ENCODE measurements around the gene AKAP6. TPM values are rescaled to one million over a fixed set of nuclear protein-coding genes. Genes with fewer than 3 reads are reported as not detected.

AKAP6 gene
- total RNA-seq, 1 experiment from 2014 or later = 2.3 TPM

- no peaks in the 10 kb centered on the region for H3K4me1 ChIP-seq (ENCODE audit: low read length)
- no peaks in the 10 kb centered on the region for H3K36me3 ChIP-seq (ENCODE audit: insufficient read depth, low read length)
- no peaks in the 10 kb centered on the region for H3K79me2 ChIP-seq (ENCODE audit: low read length)
- H3K27ac ChIP-seq (ENCODE audit: low read length) = no peak overlapping the region
- H3K4me2 ChIP-seq (ENCODE audit: low read depth, low read length, poor library complexity, severe bottlenecking) = no peak overlapping the region
- H4K20me1 ChIP-seq (ENCODE audit: insufficient read depth, low read depth, low read length) = no peaks in the 10 kb centered on the region
- H3K9ac ChIP-seq (ENCODE audit: low read length) = no peak overlapping the region
- H3K4me3 ChIP-seq (ENCODE audit: low read length) = no peak overlapping the region
- H2AFZ ChIP-seq (ENCODE audit: low read length) = no peak overlapping the region
- no peak for DNase-seq
- no peaks in the 10 kb centered on the region for H3K27me3 ChIP-seq (ENCODE audit: low read length)
- no peaks in the 10 kb centered on the region for H3K9me3 ChIP-seq (ENCODE audit: low read length)
- H3K9me2 ChIP-seq (replicated peaks; ENCODE audit: insufficient read depth, low read length) = no peaks in the 10 kb centered on the region
Measured at GRCh38 chr14:32339188-32339587, 10.1 kb downstream of the AKAP6 start.

DNA sequence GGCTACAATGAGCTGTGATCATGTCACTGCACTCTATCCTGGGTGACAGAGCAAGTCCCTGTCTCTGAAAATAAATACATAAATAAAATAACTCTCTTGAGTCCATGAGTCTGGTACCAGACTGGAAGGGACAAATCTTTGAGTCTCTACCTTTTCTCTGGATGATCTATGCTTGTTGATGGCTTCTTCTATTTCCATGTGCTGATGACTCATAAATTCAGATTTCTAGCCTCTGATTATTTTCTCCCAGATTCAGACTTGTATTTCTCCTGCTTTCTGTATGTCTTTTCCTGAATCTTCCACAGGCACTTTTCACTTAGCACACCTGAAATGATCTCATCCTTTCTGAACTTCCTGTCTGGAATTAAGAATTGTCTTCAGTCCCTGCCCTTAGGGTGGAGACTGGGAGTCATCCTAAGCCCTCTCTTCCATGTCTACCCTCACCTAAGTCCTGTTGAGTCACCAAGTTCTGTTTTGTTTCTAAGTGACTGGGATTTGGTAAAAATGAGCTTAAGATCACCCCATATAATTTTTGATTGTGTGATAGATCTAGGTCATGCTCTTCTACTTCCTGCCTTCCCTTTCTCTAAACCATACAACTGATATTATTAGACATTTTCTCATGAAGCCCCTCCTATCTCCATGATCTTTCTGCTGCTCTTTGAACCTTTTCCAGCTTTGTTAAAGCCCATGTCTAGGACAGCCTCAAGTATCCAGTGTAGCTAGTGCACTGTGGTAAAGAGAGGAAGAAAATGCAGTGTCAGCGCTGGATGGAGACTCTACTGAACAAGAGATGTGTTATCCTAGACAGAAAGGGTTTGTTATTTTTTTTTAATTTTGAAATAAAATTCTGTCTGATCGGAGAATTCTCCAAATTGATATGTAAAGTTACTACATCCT, 13.1 kb downstream of the AKAP6 start:
- no peaks in the 10 kb centered on the region for H4K20me1 ChIP-seq (ENCODE audit: insufficient read depth, low read depth, low read length)
- H3K27me3 ChIP-seq (ENCODE audit: low read length) = no peaks in the 10 kb centered on the region
- no peaks in the 10 kb centered on the region for H3K36me3 ChIP-seq (ENCODE audit: insufficient read depth, low read length)
- H2AFZ ChIP-seq (ENCODE audit: low read length) = no peak overlapping the region
- no peak overlapping the region for H3K27ac ChIP-seq (ENCODE audit: low read length)
- H3K9me2 ChIP-seq (replicated peaks; ENCODE audit: insufficient read depth, low read length) = no peaks in the 10 kb centered on the region
- H3K9me3 ChIP-seq (ENCODE audit: low read length) = no peaks in the 10 kb centered on the region
- H3K4me3 ChIP-seq (ENCODE audit: low read length) = no peak overlapping the region
- no peak for DNase-seq
- H3K4me2 ChIP-seq (ENCODE audit: low read depth, low read length, poor library complexity, severe bottlenecking) = no peak overlapping the region
- H3K4me1 ChIP-seq (ENCODE audit: low read length) = no peaks in the 10 kb centered on the region
- no peak overlapping the region for H3K9ac ChIP-seq (ENCODE audit: low read length)
- no peaks in the 10 kb centered on the region for H3K79me2 ChIP-seq (ENCODE audit: low read length)

DNA sequence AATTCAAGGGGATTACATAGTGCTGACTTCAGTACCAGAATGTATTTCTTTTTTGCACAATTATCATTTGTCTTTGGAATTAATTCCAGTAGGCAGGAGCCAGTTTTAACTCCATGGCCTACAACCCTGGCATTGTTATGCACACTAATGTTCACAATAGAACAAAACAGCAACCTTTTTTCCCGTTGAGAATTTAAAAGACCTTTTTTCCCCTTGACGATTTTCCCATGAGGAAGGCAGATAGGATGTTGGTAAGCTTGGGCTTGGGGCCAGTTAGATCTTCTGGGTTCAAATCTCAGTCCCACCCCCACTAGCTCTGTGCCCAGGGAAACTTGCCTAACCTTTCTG, 13.7 kb downstream of the AKAP6 start:
- H3K9me2 ChIP-seq (replicated peaks; ENCODE audit: insufficient read depth, low read length) = no peaks in the 10 kb centered on the region

GRCh38 chr14:32343926-32344430, 14.9 kb downstream of the AKAP6 start:
- no peak for DNase-seq
- Histone ChIP-seq H3K27me3 (ENCODE audit: low read length) (no peaks in the 10 kb centered on the region), H3K36me3 (ENCODE audit: insufficient read depth, low read length) (no peaks in the 10 kb centered on the region), H3K9me2 (replicated peaks; ENCODE audit: insufficient read depth, low read length) (no peaks in the 10 kb centered on the region), H3K9me3 (ENCODE audit: low read length) (no peaks in the 10 kb centered on the region), H3K4me1 (ENCODE audit: low read length) (no peaks in the 10 kb centered on the region), H2AFZ (ENCODE audit: low read length) (no peak overlapping the region), H3K4me3 (ENCODE audit: low read length) (no peak overlapping the region), H3K9ac (ENCODE audit: low read length) (no peak overlapping the region), H3K4me2 (ENCODE audit: low read depth, low read length, poor library complexity, severe bottlenecking) (no peak overlapping the region), H3K79me2 (ENCODE audit: low read length) (no peaks in the 10 kb centered on the region), H3K27ac (ENCODE audit: low read length) (no peak overlapping the region), H4K20me1 (ENCODE audit: insufficient read depth, low read depth, low read length) (no peaks in the 10 kb centered on the region)

More for the DNA sequence above, 13.7 kb downstream of the AKAP6 start:
- Histone ChIP-seq H3K4me2 (ENCODE audit: low read depth, low read length, poor library complexity, severe bottlenecking) (no peak overlapping the region), H3K9me3 (ENCODE audit: low read length) (no peaks in the 10 kb centered on the region), H2AFZ (ENCODE audit: low read length) (no peak overlapping the region), H3K79me2 (ENCODE audit: low read length) (no peaks in the 10 kb centered on the region), H3K9ac (ENCODE audit: low read length) (no peak overlapping the region), H4K20me1 (ENCODE audit: insufficient read depth, low read depth, low read length) (no peaks in the 10 kb centered on the region), H3K4me3 (ENCODE audit: low read length) (no peak overlapping the region), H3K27ac (ENCODE audit: low read length) (no peak overlapping the region), H3K4me1 (ENCODE audit: low read length) (no peaks in the 10 kb centered on the region), H3K36me3 (ENCODE audit: insufficient read depth, low read length) (no peaks in the 10 kb centered on the region), H3K27me3 (ENCODE audit: low read length) (no peaks in the 10 kb centered on the region)
- DNase-seq = no peak

GRCh38 chr14:32345311-32345791, 16.3 kb downstream of the AKAP6 start:
- no peak for DNase-seq
- H3K4me1 ChIP-seq (ENCODE audit: low read length) = no peaks in the 10 kb centered on the region
- no peak overlapping the region for H2AFZ ChIP-seq (ENCODE audit: low read length)
- H3K4me3 ChIP-seq (ENCODE audit: low read length) = no peak overlapping the region
- no peaks in the 10 kb centered on the region for H3K9me2 ChIP-seq (replicated peaks; ENCODE audit: insufficient read depth, low read length)
- H3K79me2 ChIP-seq (ENCODE audit: low read length) = no peaks in the 10 kb centered on the region
- H3K36me3 ChIP-seq (ENCODE audit: insufficient read depth, low read length) = no peaks in the 10 kb centered on the region
- no peak overlapping the region for H3K9ac ChIP-seq (ENCODE audit: low read length)
- no peaks in the 10 kb centered on the region for H3K27me3 ChIP-seq (ENCODE audit: low read length)
- no peaks in the 10 kb centered on the region for H4K20me1 ChIP-seq (ENCODE audit: insufficient read depth, low read depth, low read length)
- no peaks in the 10 kb centered on the region for H3K9me3 ChIP-seq (ENCODE audit: low read length)
- H3K4me2 ChIP-seq (ENCODE audit: low read depth, low read length, poor library complexity, severe bottlenecking) = no peak overlapping the region
- no peak overlapping the region for H3K27ac ChIP-seq (ENCODE audit: low read length)

DNA sequence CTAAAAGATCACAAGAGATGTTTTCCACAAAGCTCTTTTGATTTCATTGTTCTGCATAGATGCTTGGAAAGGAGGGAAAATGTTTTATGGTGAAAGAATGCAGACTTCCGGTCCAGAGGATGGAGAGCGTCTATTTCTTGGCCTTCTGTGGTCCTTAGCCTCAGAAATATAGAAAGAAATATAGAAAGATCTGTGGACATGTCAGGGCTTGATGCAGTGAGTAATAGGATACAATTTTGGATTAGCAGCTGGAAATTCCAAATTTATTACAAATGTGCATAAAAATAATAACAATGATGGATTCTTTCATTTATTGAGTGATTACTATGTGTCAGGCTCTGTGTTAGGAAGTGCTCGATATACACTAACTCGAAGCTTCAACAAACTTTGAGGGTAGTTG, 20.2 kb downstream of the AKAP6 start:
- Histone ChIP-seq H3K36me3 (ENCODE audit: insufficient read depth, low read length) (no peaks in the 10 kb centered on the region), H3K4me2 (ENCODE audit: low read depth, low read length, poor library complexity, severe bottlenecking) (no peak overlapping the region)

DNA sequence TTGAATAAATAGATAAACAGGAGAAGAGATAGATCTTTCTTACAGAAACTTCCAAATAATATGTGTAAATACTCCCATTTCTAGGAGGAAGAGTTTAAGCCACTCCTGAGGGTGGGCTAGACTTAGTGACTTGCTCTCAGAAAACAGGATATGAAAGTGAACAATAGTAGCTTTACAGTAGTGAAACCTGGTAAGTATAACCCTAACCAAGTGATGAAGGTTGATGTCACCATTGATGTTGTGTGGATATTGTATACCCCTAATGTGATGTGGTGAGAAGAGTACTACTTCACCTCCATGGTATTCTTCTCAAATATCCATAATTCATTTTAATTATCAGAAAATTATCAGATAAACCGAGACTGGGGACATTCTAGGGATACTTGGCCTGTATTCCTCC, 20.9 kb downstream of the AKAP6 start:
- no peaks in the 10 kb centered on the region for H3K27me3 ChIP-seq (ENCODE audit: low read length)
- H4K20me1 ChIP-seq (ENCODE audit: insufficient read depth, low read depth, low read length) = no peaks in the 10 kb centered on the region
- no peaks in the 10 kb centered on the region for H3K36me3 ChIP-seq (ENCODE audit: insufficient read depth, low read length)
- no peaks in the 10 kb centered on the region for H3K4me1 ChIP-seq (ENCODE audit: low read length)
- H3K4me3 ChIP-seq (ENCODE audit: low read length) = no peak overlapping the region
- no peak overlapping the region for H3K9ac ChIP-seq (ENCODE audit: low read length)
- no peaks in the 10 kb centered on the region for H3K9me2 ChIP-seq (replicated peaks; ENCODE audit: insufficient read depth, low read length)
- H3K9me3 ChIP-seq (ENCODE audit: low read length) = no peaks in the 10 kb centered on the region
- no peaks in the 10 kb centered on the region for H3K79me2 ChIP-seq (ENCODE audit: low read length)
- H3K27ac ChIP-seq (ENCODE audit: low read length) = no peak overlapping the region
- H2AFZ ChIP-seq (ENCODE audit: low read length) = no peak overlapping the region
- no peak overlapping the region for H3K4me2 ChIP-seq (ENCODE audit: low read depth, low read length, poor library complexity, severe bottlenecking)
- DNase-seq = peak; percentile 59

More for the DNA sequence above, 20.2 kb downstream of the AKAP6 start:
- no peaks in the 10 kb centered on the region for H4K20me1 ChIP-seq (ENCODE audit: insufficient read depth, low read depth, low read length)
- H3K9me3 ChIP-seq (ENCODE audit: low read length) = no peaks in the 10 kb centered on the region
- no peak overlapping the region for H2AFZ ChIP-seq (ENCODE audit: low read length)
- H3K4me1 ChIP-seq (ENCODE audit: low read length) = no peaks in the 10 kb centered on the region
- H3K9ac ChIP-seq (ENCODE audit: low read length) = no peak overlapping the region
- no peak overlapping the region for H3K4me3 ChIP-seq (ENCODE audit: low read length)
- H3K27me3 ChIP-seq (ENCODE audit: low read length) = no peaks in the 10 kb centered on the region
- H3K27ac ChIP-seq (ENCODE audit: low read length) = no peak overlapping the region
- no peaks in the 10 kb centered on the region for H3K9me2 ChIP-seq (replicated peaks; ENCODE audit: insufficient read depth, low read length)
- no peak for DNase-seq
- H3K79me2 ChIP-seq (ENCODE audit: low read length) = no peaks in the 10 kb centered on the region

- no peak overlapping the region for H3K9ac ChIP-seq (ENCODE audit: low read length)
- no peak overlapping the region for H3K4me3 ChIP-seq (ENCODE audit: low read length)
- no peaks in the 10 kb centered on the region for H3K36me3 ChIP-seq (ENCODE audit: insufficient read depth, low read length)
- no peak for DNase-seq
- H3K79me2 ChIP-seq (ENCODE audit: low read length) = no peaks in the 10 kb centered on the region
- no peak overlapping the region for H2AFZ ChIP-seq (ENCODE audit: low read length)
- H3K9me3 ChIP-seq (ENCODE audit: low read length) = no peaks in the 10 kb centered on the region
- no peak overlapping the region for H3K4me2 ChIP-seq (ENCODE audit: low read depth, low read length, poor library complexity, severe bottlenecking)
- no peaks in the 10 kb centered on the region for H3K9me2 ChIP-seq (replicated peaks; ENCODE audit: insufficient read depth, low read length)
- no peaks in the 10 kb centered on the region for H3K4me1 ChIP-seq (ENCODE audit: low read length)
- no peak overlapping the region for H3K27ac ChIP-seq (ENCODE audit: low read length)
- no peaks in the 10 kb centered on the region for H3K27me3 ChIP-seq (ENCODE audit: low read length)
- H4K20me1 ChIP-seq (ENCODE audit: insufficient read depth, low read depth, low read length) = no peaks in the 10 kb centered on the region
Measured at GRCh38 chr14:32352631-32353030, 23.5 kb downstream of the AKAP6 start.

Data from Karpas-422 (cell line).